ENCODE measurements around the gene SAMD14. TPM values are rescaled to one million over a fixed set of nuclear protein-coding genes. Genes with fewer than 3 reads are reported as not detected.

Gene SAMD14
- total RNA-seq, 4 donors from 2014 or later, result 0.04 to 3.8 (median 0.31) TPM; not detected in 1

- DNase-seq (no peak), ATAC-seq (no peak)
- in situ Hi-C loops (cut with MboI; ENCODE audit: low sequenced_read_pairs in 4 of 4) (loop anchor here in 2 of 4 donors (5.0 kb wide), 2 partner anchors 66 to 79 kb away; no protein-coding TSS in a partner anchor), intact Hi-C loops (cut with DNase I; ENCODE audit: low total_unique reads) (loop anchor here (10.0 kb wide), 2 partner anchors 202 to 332 kb away; partner anchors contain the start of gene ACSF2)
- Histone ChIP-seq H3K36me3 (peaks cover 0 to 11% of the 10 kb centered on the region in 2 donors), H3K27me3 (no peaks in the 10 kb centered on the region), H3K27ac (no peak overlapping the region), H3K4me3 (no peak overlapping the region), H3K4me1 (peaks cover 26 to 30% of the 10 kb centered on the region in 2 donors), H3K9me3 (no peaks in the 10 kb centered on the region)
- TF ChIP-seq CTCF (IDR thresholded peaks at IDR 0.05 in 4 of 5, conservative IDR thresholded peaks at IDR 0.05 in 1 of 5) (no peak), POLR2A (IDR thresholded peaks at IDR 0.05) (no peak)
Measured at GRCh38 chr17:50093246-50093645, 36.7 kb downstream of the SAMD14 start.

- intact Hi-C loops (cut with DNase I; ENCODE audit: low total_unique reads) (loop anchor here (10.0 kb wide), 2 partner anchors 203 to 333 kb away; partner anchors contain the start of gene ACSF2), in situ Hi-C loops (cut with MboI; ENCODE audit: low sequenced_read_pairs in 4 of 4) (loop anchor here in 2 of 4 donors (5.0 kb wide), 2 partner anchors 65 to 80 kb away; no protein-coding TSS in a partner anchor)
- no peak overlapping the region for H3K4me3 ChIP-seq
- H3K4me1 ChIP-seq, result peaks cover 12 to 16% of the 10 kb centered on the region in 2 donors
- H3K27me3 ChIP-seq, result no peaks in the 10 kb centered on the region
- H3K36me3 ChIP-seq, result peaks cover 0 to 11% of the 10 kb centered on the region in 2 donors
- H3K9me3 ChIP-seq, result no peaks in the 10 kb centered on the region
- no peak for ATAC-seq
- no peak for TF ChIP-seq POLR2A (IDR thresholded peaks at IDR 0.05)
- H3K27ac ChIP-seq, result no peak overlapping the region
- no peak for DNase-seq
Measured at GRCh38 chr17:50091918-50092285, 38.1 kb downstream of the SAMD14 start.

GRCh38 chr17:50090971-50091917 lies 38.7 kb downstream of the SAMD14 start:
- Histone ChIP-seq H3K27me3 (no peaks in the 10 kb centered on the region), H3K27ac (no peak overlapping the region), H3K4me1 (peaks cover 6 to 10% of the 10 kb centered on the region in 2 donors), H3K36me3 (peaks cover 0 to 11% of the 10 kb centered on the region in 2 donors), H3K9me3 (no peaks in the 10 kb centered on the region), H3K4me3 (no peak overlapping the region)
- ATAC-seq (no peak), DNase-seq (no peak)
- intact Hi-C loops (cut with DNase I; ENCODE audit: low total_unique reads) (loop anchor here (10.0 kb wide), 2 partner anchors 204 to 334 kb away; partner anchors contain the start of gene ACSF2), in situ Hi-C loops (cut with MboI; ENCODE audit: low sequenced_read_pairs in 4 of 4) (loop anchor here in 2 of 4 donors (5.0 kb wide), 2 partner anchors 64 to 81 kb away; no protein-coding TSS in a partner anchor)
- TF ChIP-seq CTCF (IDR thresholded peaks at IDR 0.05 in 4 of 5, conservative IDR thresholded peaks at IDR 0.05 in 1 of 5) (no peak), POLR2A (IDR thresholded peaks at IDR 0.05) (no peak)

- no peaks in the 10 kb centered on the region for H3K27me3 ChIP-seq
- DNase-seq, result no peak
- H3K27ac ChIP-seq, result no peak overlapping the region
- no peak overlapping the region for H3K4me3 ChIP-seq
- H3K36me3 ChIP-seq, result peaks cover 0 to 11% of the 10 kb centered on the region in 2 donors
- in situ Hi-C loops (cut with MboI; ENCODE audit: low sequenced_read_pairs in 4 of 4), result loop anchor here in 2 of 4 donors (5.0 kb wide), 2 partner anchors 63 to 82 kb away; no protein-coding TSS in a partner anchor
- H3K9me3 ChIP-seq, result no peaks in the 10 kb centered on the region
- no peak for TF ChIP-seq POLR2A (IDR thresholded peaks at IDR 0.05)
- TF ChIP-seq CTCF (IDR thresholded peaks at IDR 0.05 in 4 of 5, conservative IDR thresholded peaks at IDR 0.05 in 1 of 5), result no peak
- intact Hi-C loops (cut with DNase I; ENCODE audit: low total_unique reads), result loop anchor here (10.0 kb wide), 2 partner anchors 205 to 335 kb away; partner anchors contain the start of gene ACSF2
- peaks cover 0 to 5% of the 10 kb centered on the region in 2 donors for H3K4me1 ChIP-seq
- ATAC-seq, result no peak
Measured at GRCh38 chr17:50090071-50090470, 39.9 kb downstream of the SAMD14 start.
